Lung (tissue), 12 donors: ENCODE data around the gene GSC. TPM values are rescaled to one million over a fixed set of nuclear protein-coding genes. Genes with fewer than 3 reads are reported as not detected.

Experiments used
- ATAC-seq: fragments of 200-7000 bp; cut with Tn5 transposase; one replicate; pipeline ENCODE4 v1.9.1; 2020; ENCODE audit warnings: moderate number of reproducible peaks; ENCODE audit not compliant: insufficient read depth, low FRiP score
- DNase-seq, 3 donors: peaks; one replicate each; pipeline ENCODE4 v3.0.0-alpha.2; 2013 to 2017
- H3K27ac ChIP-seq, 2 donors: one replicate each; pipeline ENCODE4 v1.5.1; 2013; ENCODE audit warnings: mild to moderate bottlenecking in 2 of 2, moderate library complexity in 2 of 2, control low read depth in 1 of 2, inconsistent platforms in 1 of 2, low read depth in 1 of 2, low read length in 1 of 2
- H3K27me3 ChIP-seq, 3 donors: one replicate each; pipeline ENCODE4 v1.5.1; 2013; ENCODE audit warnings: low read length in 2 of 3; ENCODE audit not compliant: control insufficient read depth in 3 of 3, insufficient read depth in 3 of 3
- H3K36me3 ChIP-seq, 4 donors: one replicate each; pipeline ENCODE4 v1.5.1; 2013; ENCODE audit warnings: low read length in 4 of 4, mild to moderate bottlenecking in 1 of 4, moderate library complexity in 1 of 4; ENCODE audit not compliant: control insufficient read depth in 4 of 4, insufficient read depth in 4 of 4
- H3K4me1 ChIP-seq, 5 donors: one replicate each; pipeline ENCODE4 v1.5.1; 2013; ENCODE audit warnings: low read length in 5 of 5, mild to moderate bottlenecking in 2 of 5, moderate library complexity in 1 of 5; ENCODE audit not compliant: control insufficient read depth in 5 of 5, insufficient read depth in 5 of 5
- H3K4me3 ChIP-seq: one replicate; pipeline ENCODE4 v1.5.1; 2013; ENCODE audit warnings: mild to moderate bottlenecking, control low read depth, moderate library complexity
- H3K9ac ChIP-seq, 2 donors: one replicate each; pipeline ENCODE4 v1.5.1; 2013; ENCODE audit warnings: low read length in 2 of 2, control low read depth in 1 of 2; ENCODE audit not compliant: insufficient read depth in 1 of 2
- H3K9me3 ChIP-seq, 4 donors: one replicate each; pipeline ENCODE4 v1.5.1; 2013; ENCODE audit warnings: low read length in 3 of 4, mild to moderate bottlenecking in 1 of 4, moderate library complexity in 1 of 4; ENCODE audit not compliant: control insufficient read depth in 4 of 4, insufficient read depth in 3 of 4
- CTCF ChIP-seq: IDR thresholded peaks from 2 replicates; pipeline ENCODE4 v1.5.1; 2012; ENCODE audit warnings: mild to moderate bottlenecking; ENCODE audit errors: control extremely low read depth, extremely low read depth
- WGBS, 2 donors: extraction: QIAGEN DNeasy Blood & Tissue Kit; methylation state at CpG; one replicate each; pipeline ENCODE4 v1.1.7; 2013; 5-methylcytosine and 5-hydroxymethylcytosine counted together
- polyA plus RNA-seq, 2 donors: library from polyadenylated mRNA; stranded (reverse); fragments of 200-250 nt; gene quantifications; one replicate each; pipeline ENCODE4 v1.2.1, GENCODE V29; 2013
- total RNA-seq, 2 donors: library from RNA; depleted of rRNA in 1 of 2; stranded (reverse); fragments of >200 nt in 1 of 2; gene quantifications; one replicate each; pipeline ENCODE4 v1.2.1, GENCODE V29; 2014 to 2021
- donor health status: control.
- donor health status: control.
- donor health status: Bipolar disorder and iron deficiency.
- donor health status: healthy.
- donor health status: DM: yes; HTN: yes; CAD: no.

The GSC gene
- total and polyA plus RNA-seq, 4 donors = 0.03 to 0.21 (median 0.08) TPM; not detected in 1

- Histone ChIP-seq H3K36me3 (no peaks in the 10 kb centered on the region), H3K9ac (no peak overlapping the region), H3K4me1 (no peaks in the 10 kb centered on the region), H3K9me3 (peaks cover 0 to 3% (median 0%) of the 10 kb centered on the region in 4 donors), H3K27ac (no peak overlapping the region), H3K4me3 (no peak overlapping the region), H3K27me3 (peaks cover 2 to 60% (median 57%) of the 10 kb centered on the region in 3 donors)
- ATAC-seq = no peak
- peak in 1 of 3 donors; percentile 28 for DNase-seq
- no peak for TF ChIP-seq CTCF
- WGBS, 2 donors = 61 to 78% methylated on average over 12 of the region's 12 CpGs
Measured at GRCh38 chr14:94761348-94761996, 8.4 kb downstream of the GSC start.

- no peaks in the 10 kb centered on the region for H3K36me3 ChIP-seq
- H3K9ac ChIP-seq = no peak overlapping the region
- no peak for DNase-seq
- H3K9me3 ChIP-seq = no peaks in the 10 kb centered on the region
- no peak for ATAC-seq
- H3K27me3 ChIP-seq = peaks cover 0 to 10% (median 9%) of the 10 kb centered on the region in 3 donors
- no peak overlapping the region for H3K4me3 ChIP-seq
- H3K27ac ChIP-seq = no peak overlapping the region
- no peaks in the 10 kb centered on the region for H3K4me1 ChIP-seq
- no peak for TF ChIP-seq CTCF
- WGBS, 2 donors = 37 to 44% methylated on average over 3 of the region's 3 CpGs
Measured at GRCh38 chr14:94756310-94756882, 13.5 kb downstream of the GSC start.

- H3K4me1 ChIP-seq = no peaks in the 10 kb centered on the region
- H3K36me3 ChIP-seq = no peaks in the 10 kb centered on the region
- peaks cover 0 to 5% (median 0%) of the 10 kb centered on the region in 3 donors for H3K27me3 ChIP-seq
- H3K27ac ChIP-seq = no peak overlapping the region
- TF ChIP-seq CTCF = no peak
- WGBS, 2 donors = 82 to 83% methylated on average over 6 of the region's 6 CpGs
- H3K9ac ChIP-seq = no peak overlapping the region
- H3K9me3 ChIP-seq = no peaks in the 10 kb centered on the region
- ATAC-seq (no peak), DNase-seq (no peak)
- no peak overlapping the region for H3K4me3 ChIP-seq
Measured at GRCh38 chr14:94754391-94754942, 15.4 kb downstream of the GSC start.
